ENCODE data around the gene HMCN1. TPM values are rescaled to one million over a fixed set of nuclear protein-coding genes. Genes with fewer than 3 reads are reported as not detected.

The HMCN1 gene
- total RNA-seq, 2 donors from 2014 or later = 6.5 to 7.4 TPM

DNA sequence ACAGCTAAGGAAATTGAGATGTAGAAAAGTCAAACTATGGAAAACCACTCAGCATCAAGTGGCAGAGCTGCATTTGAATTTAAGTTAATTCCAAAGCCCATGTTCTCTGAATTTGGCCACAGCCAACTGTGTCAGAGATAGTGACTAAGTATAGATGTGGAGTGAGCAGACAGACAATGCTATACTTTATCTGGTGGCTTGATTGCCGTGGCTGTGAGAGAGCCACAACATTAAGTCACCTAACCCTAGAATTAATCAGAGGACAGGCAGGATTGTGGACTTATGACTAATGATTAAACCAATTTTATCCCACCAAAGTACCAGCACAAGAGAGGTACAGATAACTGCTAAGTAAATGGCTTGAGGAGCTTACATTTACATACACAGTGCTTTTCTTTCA is 431.1 kb downstream of the HMCN1 start:
- Histone ChIP-seq H3K9ac (ENCODE audit: extremely low read depth, low read length, poor library complexity, severe bottlenecking) (no peak overlapping the region), H3K36me3 (ENCODE audit: control insufficient read depth, insufficient read depth, low read length) (no peaks in the 10 kb centered on the region), H3K9me3 (ENCODE audit: control insufficient read depth, low read length) (peaks cover 9% of the 10 kb centered on the region), H3K27me3 (ENCODE audit: control insufficient read depth, insufficient read depth, low read length, poor library complexity, severe bottlenecking) (no peaks in the 10 kb centered on the region), H3K27ac (ENCODE audit: low read depth, low read length) (no peak overlapping the region), H3K4me1 (ENCODE audit: control insufficient read depth, insufficient read depth, low read length) (peaks cover 2% of the 10 kb centered on the region), H3K4me3 (ENCODE audit: low read length) (no peak overlapping the region)
- WGBS, 2 experiments (ENCODE audit: insufficient coverage in 1 of 2, insufficient read length in 1 of 2) = 100% methylated on average over 1 of the region's 1 CpG; no CpG with 5 or more reads in 1 of the 2 experiments
- TF ChIP-seq, protein P1, sequence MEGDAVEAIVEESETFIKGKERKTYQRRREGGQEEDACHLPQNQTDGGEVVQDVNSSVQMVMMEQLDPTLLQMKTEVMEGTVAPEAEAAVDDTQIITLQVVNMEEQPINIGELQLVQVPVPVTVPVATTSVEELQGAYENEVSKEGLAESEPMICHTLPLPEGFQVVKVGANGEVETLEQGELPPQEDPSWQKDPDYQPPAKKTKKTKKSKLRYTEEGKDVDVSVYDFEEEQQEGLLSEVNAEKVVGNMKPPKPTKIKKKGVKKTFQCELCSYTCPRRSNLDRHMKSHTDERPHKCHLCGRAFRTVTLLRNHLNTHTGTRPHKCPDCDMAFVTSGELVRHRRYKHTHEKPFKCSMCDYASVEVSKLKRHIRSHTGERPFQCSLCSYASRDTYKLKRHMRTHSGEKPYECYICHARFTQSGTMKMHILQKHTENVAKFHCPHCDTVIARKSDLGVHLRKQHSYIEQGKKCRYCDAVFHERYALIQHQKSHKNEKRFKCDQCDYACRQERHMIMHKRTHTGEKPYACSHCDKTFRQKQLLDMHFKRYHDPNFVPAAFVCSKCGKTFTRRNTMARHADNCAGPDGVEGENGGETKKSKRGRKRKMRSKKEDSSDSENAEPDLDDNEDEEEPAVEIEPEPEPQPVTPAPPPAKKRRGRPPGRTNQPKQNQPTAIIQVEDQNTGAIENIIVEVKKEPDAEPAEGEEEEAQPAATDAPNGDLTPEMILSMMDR (conservative IDR thresholded peaks at IDR 0.05) = no peak
- Mint-ChIP-seq H3K27me3 (ENCODE audit: insufficient read depth) (no peaks in the 10 kb centered on the region), H3K4me3 (no peak overlapping the region), H3K4me1 (no peaks in the 10 kb centered on the region), H3K9me3 (peaks cover 21% of the 10 kb centered on the region), H3K36me3 (ENCODE audit: low read depth) (peaks cover 7% of the 10 kb centered on the region), H3K27ac (no peak overlapping the region)
- DNase-seq = no peak

DNA sequence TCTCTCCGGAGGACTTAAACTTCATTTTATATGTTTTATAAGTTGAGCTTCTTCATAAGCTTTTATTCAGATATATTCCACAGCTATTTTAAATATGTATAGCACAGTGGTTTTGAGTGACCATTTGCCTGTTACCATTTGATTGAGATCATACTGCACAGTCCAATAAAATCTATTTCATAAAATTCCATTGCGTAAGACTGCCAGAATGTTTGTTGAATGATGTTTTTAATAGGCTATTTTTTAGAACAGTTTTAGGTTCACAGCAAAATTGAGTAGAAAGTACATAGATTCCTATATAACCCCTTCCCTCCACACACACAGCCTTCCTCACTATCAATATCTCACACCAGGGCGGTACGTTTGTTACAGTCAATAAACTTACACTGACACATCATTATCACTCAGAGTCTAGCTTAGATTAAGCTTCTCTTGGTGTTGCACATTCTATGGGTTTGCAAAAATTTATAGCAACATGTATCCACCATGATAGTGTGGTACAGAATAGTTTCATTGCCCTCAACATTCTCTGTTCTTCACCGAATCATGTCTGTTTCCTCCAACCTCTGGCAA is 433.0 kb downstream of the HMCN1 start:
- peaks cover 15% of the 10 kb centered on the region for H3K9me3 Mint-ChIP-seq

DNA sequence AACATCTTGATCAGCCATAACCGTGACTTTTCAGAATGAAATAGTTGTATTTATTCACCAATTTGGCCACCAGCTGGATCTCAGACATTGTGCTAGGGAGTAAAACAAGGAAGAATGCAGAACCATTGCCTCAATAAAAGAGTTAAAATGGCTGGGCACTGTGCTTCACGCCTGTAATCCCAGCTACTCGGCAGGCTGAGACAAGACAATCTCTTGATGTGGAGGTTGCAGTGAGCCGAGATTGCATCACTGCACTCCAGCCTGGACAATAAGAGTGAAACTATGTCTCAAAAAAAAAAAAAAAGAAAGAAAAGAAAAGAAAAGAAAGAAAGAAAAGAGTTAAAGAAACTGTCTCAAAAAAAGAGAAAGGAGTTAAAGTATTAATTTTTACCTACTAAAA is 441.4 kb downstream of the HMCN1 start:
- TF ChIP-seq, protein P1 (conservative IDR thresholded peaks at IDR 0.05) = no peak
- Mint-ChIP-seq H3K27me3 (ENCODE audit: insufficient read depth) (no peaks in the 10 kb centered on the region), H3K4me1 (no peaks in the 10 kb centered on the region), H3K9me3 (no peaks in the 10 kb centered on the region), H3K36me3 (ENCODE audit: low read depth) (no peaks in the 10 kb centered on the region), H3K27ac (no peak overlapping the region), H3K4me3 (no peak overlapping the region)
- Histone ChIP-seq H3K36me3 (ENCODE audit: control insufficient read depth, insufficient read depth, low read length) (no peaks in the 10 kb centered on the region), H3K4me1 (ENCODE audit: control insufficient read depth, insufficient read depth, low read length) (no peaks in the 10 kb centered on the region), H3K27me3 (ENCODE audit: control insufficient read depth, insufficient read depth, low read length, poor library complexity, severe bottlenecking) (no peaks in the 10 kb centered on the region), H3K9ac (ENCODE audit: extremely low read depth, low read length, poor library complexity, severe bottlenecking) (no peak overlapping the region), H3K4me3 (ENCODE audit: low read length) (no peak overlapping the region), H3K27ac (ENCODE audit: low read depth, low read length) (no peak overlapping the region), H3K9me3 (ENCODE audit: control insufficient read depth, low read length) (no peaks in the 10 kb centered on the region)
- no peak for DNase-seq
- WGBS, 2 experiments (ENCODE audit: insufficient coverage in 1 of 2, insufficient read length in 1 of 2) = 80 to 85% methylated on average over 1 to 4 of the region's 4 CpGs

More for the DNA sequence above, 433.0 kb downstream of the HMCN1 start:
- Histone ChIP-seq H3K36me3 (ENCODE audit: control insufficient read depth, insufficient read depth, low read length) (no peaks in the 10 kb centered on the region), H3K4me3 (ENCODE audit: low read length) (no peak overlapping the region), H3K9me3 (ENCODE audit: control insufficient read depth, low read length) (peaks cover 9% of the 10 kb centered on the region), H3K27me3 (ENCODE audit: control insufficient read depth, insufficient read depth, low read length, poor library complexity, severe bottlenecking) (no peaks in the 10 kb centered on the region), H3K27ac (ENCODE audit: low read depth, low read length) (no peak overlapping the region), H3K4me1 (ENCODE audit: control insufficient read depth, insufficient read depth, low read length) (peaks cover 2% of the 10 kb centered on the region), H3K9ac (ENCODE audit: extremely low read depth, low read length, poor library complexity, severe bottlenecking) (no peak overlapping the region)
- 97 to 100% methylated on average over 1 to 4 of the region's 5 CpGs for WGBS, 2 experiments (ENCODE audit: insufficient coverage in 1 of 2, insufficient read length in 1 of 2)
- TF ChIP-seq, protein P1 (conservative IDR thresholded peaks at IDR 0.05) = no peak
- peaks cover 7% of the 10 kb centered on the region for H3K36me3 Mint-ChIP-seq (ENCODE audit: low read depth)
- no peak overlapping the region for H3K27ac Mint-ChIP-seq
- H3K27me3 Mint-ChIP-seq (ENCODE audit: insufficient read depth) = no peaks in the 10 kb centered on the region
- H3K4me3 Mint-ChIP-seq = no peak overlapping the region
- H3K4me1 Mint-ChIP-seq = no peaks in the 10 kb centered on the region
- no peak for DNase-seq

All from endodermal cell (in vitro differentiated cells).